T-helper 2 cell treated with Interferon-gamma antibody and Interleukin-4, amounts not matched to agents 5 μg/mL and 100 μg/mL, for 36 hours (primary cell): ENCODE measurements around the gene SLC35B4.
"Not testable (repeated sequence)": the region's sequence is repeated elsewhere in the genome, so short reads cannot be mapped to it uniquely, and the experiment has no call there.

Experiments used
- DNase-seq: peaks from one replicate; pipeline ENCODE4 v3.0.0; 2021; ENCODE audit warnings: low spot score
- H3K27ac Mint-ChIP-seq: one replicate; pipeline ENCODE4 v1.8.0; 2021; ENCODE audit warnings: mild to moderate bottlenecking, mixed read lengths
- H3K27me3 Mint-ChIP-seq: one replicate; pipeline ENCODE4 v1.8.0; 2021; ENCODE audit warnings: low read depth, mixed read lengths
- H3K36me3 Mint-ChIP-seq: one replicate; pipeline ENCODE4 v1.8.0; 2021; ENCODE audit warnings: low read depth, mixed read lengths
- H3K4me1 Mint-ChIP-seq: one replicate; pipeline ENCODE4 v1.8.0; 2021; ENCODE audit warnings: low read depth, mixed read lengths
- H3K4me3 Mint-ChIP-seq: one replicate; pipeline ENCODE4 v1.8.0; 2022; ENCODE audit warnings: mild to moderate bottlenecking, moderate library complexity, mixed read lengths
- H3K9me3 Mint-ChIP-seq: one replicate; pipeline ENCODE4 v1.8.0; 2021; ENCODE audit warnings: mixed read lengths

Gene SLC35B4

DNA sequence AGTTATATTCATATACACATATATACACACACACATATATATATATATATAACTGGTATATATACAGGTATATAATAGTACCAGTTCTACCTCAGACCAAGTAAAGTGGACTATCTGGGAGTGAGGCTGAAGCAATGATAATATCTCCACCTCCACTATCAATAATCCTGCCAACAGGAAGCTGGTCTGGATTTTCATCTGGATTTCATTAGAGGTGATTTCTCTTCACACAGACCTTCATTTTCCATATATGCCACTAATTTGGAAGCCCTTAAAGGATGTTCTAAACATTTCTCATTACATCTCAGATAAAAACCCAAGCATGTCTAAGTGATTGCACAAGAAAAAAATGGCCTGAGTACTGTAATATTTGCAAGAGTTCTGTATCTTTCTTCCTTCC, 1.7 kb upstream of the SLC35B4 start:
- Mint-ChIP-seq H3K36me3 (no peaks in the 10 kb centered on the region), H3K4me3 (no peak overlapping the region), H3K27me3 (peaks cover 12% of the 10 kb centered on the region), H3K4me1 (peaks cover 15% of the 10 kb centered on the region), H3K27ac (no peak overlapping the region), H3K9me3 (no peaks in the 10 kb centered on the region)
- no peak for DNase-seq

DNA sequence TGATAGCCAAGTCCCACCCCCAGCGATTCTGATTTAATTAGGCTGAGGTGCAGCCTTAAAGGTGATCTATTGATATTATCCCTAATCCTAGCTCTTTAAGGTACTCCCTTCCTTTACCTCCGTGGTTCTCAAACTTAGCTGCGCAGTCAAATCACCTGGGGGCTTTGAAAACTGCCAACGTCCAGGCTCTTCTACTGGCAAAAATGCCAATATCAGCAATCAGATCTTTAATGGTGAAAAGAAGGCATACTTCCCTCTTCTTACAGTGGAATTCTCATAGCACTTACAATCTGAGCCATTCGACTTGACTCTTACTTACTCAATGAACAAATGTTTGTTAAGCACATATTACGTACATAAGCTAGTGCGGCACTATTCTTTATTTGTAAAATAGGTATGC, 704 bp upstream of the SLC35B4 start:
- DNase-seq: no peak
- H3K4me1 Mint-ChIP-seq: peaks cover 15% of the 10 kb centered on the region
- peak overlapping the region; percentile 18 for H3K27ac Mint-ChIP-seq
- H3K27me3 Mint-ChIP-seq: peaks cover 4% of the 10 kb centered on the region
- H3K9me3 Mint-ChIP-seq: no peaks in the 10 kb centered on the region
- no peaks in the 10 kb centered on the region for H3K36me3 Mint-ChIP-seq
- H3K4me3 Mint-ChIP-seq: peak overlapping the region; percentile 91

DNA sequence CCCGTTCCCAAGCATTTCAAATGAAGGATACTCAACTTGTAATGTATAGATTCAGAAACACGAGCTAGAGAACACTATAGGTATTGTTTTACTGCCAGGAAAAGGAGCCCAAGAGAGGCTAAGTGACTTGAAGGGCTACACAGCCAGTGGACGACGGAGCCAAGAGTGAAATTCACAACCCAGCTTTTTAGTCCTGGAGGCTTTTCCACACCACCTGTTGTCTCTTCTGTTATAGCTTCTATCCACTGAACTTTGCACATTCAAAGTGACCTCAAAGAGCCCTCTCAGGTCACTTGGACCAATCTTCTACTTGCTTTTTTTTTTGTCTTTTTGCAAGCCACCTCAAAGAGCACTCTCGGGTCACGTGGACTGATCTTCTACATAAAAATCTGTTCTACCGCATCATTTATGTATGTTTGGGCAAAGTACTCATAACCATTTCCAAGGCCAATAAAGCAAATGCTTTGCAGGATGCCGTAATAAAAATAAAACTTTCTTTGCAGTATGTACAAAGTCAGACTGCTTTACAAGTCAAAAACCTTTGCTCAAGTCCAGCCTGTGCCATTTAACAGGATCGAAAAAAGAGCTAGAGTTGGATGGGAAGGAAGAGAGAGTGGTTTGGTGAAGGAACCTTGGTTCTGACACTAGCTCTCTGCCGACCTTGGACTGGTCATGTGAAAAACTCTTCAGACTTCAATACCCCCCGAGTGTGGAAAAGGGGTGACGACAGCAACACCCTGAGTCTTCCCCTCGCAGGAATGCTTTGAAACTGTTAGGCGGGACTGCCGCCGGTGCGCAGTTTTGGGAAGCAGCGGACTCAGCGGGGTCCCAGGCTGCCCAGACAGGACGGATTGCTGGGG, 821 bp downstream of the SLC35B4 start:
- H3K36me3 Mint-ChIP-seq: no peaks in the 10 kb centered on the region
- peak overlapping the region; percentile 91 for H3K4me3 Mint-ChIP-seq
- H3K4me1 Mint-ChIP-seq: peaks cover 15% of the 10 kb centered on the region
- DNase-seq: no peak
- peaks cover 4% of the 10 kb centered on the region for H3K27me3 Mint-ChIP-seq
- H3K9me3 Mint-ChIP-seq: no peaks in the 10 kb centered on the region
- peak overlapping the region; percentile 72 for H3K27ac Mint-ChIP-seq

DNA sequence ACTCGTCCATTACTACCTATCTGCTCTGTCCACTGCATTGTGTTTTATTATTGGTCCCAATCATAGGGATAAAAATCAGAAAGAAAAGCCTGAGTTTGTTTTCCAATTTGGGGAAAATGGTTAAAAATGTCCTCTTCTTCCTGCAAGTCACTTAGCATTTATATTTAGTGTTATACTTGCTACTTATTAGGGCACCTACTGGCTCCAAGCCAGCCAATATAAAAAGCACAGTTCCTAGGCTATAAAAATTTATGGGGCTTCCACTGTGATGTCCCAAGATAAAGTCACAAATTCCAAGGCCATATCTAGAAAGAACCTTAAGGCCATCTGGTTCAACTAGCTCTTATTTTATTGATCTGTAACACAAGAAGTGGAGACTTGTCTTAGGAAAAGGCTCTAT, 3.2 kb downstream of the SLC35B4 start:
- no peak for DNase-seq
- no peaks in the 10 kb centered on the region for H3K27me3 Mint-ChIP-seq
- H3K36me3 Mint-ChIP-seq: no peaks in the 10 kb centered on the region

DNA sequence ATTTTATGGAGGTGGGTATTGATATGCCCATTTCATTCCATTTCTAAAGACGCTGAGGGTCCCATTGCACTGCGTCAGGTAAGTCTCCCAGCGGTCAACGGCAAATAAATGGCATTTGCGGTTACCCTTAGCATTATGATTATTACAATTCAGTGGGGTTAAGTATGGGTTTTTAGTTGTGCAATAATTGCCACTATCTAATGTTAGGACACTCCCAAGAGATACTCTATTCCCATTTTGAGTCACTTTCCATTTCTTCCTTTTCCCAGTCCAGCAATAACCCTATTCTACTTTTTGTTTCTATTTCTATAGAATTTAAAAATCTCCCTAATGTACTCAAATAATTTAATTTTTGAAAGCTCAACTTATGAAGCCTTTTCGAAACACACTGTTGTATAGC, 4.0 kb downstream of the SLC35B4 start:
- Mint-ChIP-seq H3K27ac (no peak overlapping the region), H3K4me1 (peaks cover 16% of the 10 kb centered on the region), H3K9me3 (no peaks in the 10 kb centered on the region), H3K27me3 (no peaks in the 10 kb centered on the region), H3K4me3 (no peak overlapping the region), H3K36me3 (peaks cover 2% of the 10 kb centered on the region)
- no peak for DNase-seq

More for the DNA sequence above, 3.2 kb downstream of the SLC35B4 start:
- Mint-ChIP-seq H3K4me3 (no peak overlapping the region), H3K4me1 (peaks cover 16% of the 10 kb centered on the region), H3K9me3 (no peaks in the 10 kb centered on the region), H3K27ac (no peak overlapping the region)

DNA sequence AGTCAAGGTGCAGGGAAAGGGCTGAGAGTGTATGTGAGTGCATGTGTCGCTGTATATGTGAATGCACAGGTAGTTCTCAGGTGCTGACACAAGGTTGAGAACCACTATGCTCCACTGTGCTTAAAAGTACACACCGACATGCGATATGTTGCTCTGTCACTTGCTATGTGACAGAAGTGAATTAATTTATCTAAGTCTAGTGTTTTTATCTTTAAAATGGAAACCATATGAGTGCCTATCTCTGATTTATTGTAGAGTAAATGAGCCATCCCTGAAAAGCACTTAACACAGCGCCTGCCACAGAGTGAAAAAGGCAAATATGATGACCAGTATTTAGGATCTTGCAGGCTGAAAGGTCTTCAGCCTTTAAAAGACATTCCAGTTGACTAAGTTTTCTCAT, 4.9 kb downstream of the SLC35B4 start:
- Mint-ChIP-seq H3K9me3 (no peaks in the 10 kb centered on the region), H3K27me3 (no peaks in the 10 kb centered on the region), H3K36me3 (peaks cover 2% of the 10 kb centered on the region), H3K27ac (no peak overlapping the region), H3K4me1 (peaks cover 10% of the 10 kb centered on the region), H3K4me3 (no peak overlapping the region)
- no peak for DNase-seq

DNA sequence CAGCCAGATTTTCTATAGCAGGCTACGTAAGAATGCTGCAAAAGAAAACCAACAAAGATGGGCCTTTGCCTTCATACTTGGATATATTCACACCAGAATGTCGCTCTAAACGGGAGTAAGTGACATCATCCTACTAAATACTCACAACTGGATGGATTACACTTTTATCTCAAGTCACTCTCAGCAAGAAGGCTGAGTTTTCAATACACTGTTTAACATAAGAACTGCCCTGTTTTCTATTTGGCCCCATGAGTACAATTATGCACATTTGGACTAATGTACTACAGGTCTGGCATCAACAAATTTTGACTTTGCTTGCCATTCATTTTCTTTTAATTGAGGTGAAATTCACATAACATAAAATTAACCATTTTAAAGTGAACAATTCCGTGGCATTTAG, 8.2 kb downstream of the SLC35B4 start:
- H3K27me3 Mint-ChIP-seq: no peaks in the 10 kb centered on the region
- no peak overlapping the region for H3K4me3 Mint-ChIP-seq
- H3K9me3 Mint-ChIP-seq: no peaks in the 10 kb centered on the region
- no peak overlapping the region for H3K27ac Mint-ChIP-seq
- peaks cover 12% of the 10 kb centered on the region for H3K36me3 Mint-ChIP-seq
- H3K4me1 Mint-ChIP-seq: peaks cover 1% of the 10 kb centered on the region
- no peak for DNase-seq

DNA sequence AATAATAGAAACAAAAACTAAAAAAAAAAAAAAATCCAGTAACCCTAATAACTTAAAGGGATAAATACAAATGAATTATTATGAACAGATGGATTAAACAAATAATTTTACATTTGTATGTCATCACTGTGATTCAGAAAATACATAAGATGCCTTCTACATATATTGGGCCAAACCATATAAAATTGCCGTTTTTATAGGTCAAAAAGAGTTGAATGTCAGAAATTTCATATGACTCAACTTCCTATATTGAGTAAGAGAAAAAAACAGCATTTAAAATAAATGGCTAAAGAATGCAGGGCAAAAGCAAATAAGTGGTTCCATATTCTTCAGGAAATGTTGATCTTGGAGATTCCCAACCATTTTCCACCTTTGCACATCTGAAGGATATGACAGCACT, 9.4 kb downstream of the SLC35B4 start:
- Mint-ChIP-seq H3K27me3 (no peaks in the 10 kb centered on the region), H3K27ac (no peak overlapping the region), H3K9me3 (no peaks in the 10 kb centered on the region), H3K36me3 (peaks cover 12% of the 10 kb centered on the region), H3K4me1 (peaks cover 1% of the 10 kb centered on the region), H3K4me3 (no peak overlapping the region)
- no peak for DNase-seq

DNA sequence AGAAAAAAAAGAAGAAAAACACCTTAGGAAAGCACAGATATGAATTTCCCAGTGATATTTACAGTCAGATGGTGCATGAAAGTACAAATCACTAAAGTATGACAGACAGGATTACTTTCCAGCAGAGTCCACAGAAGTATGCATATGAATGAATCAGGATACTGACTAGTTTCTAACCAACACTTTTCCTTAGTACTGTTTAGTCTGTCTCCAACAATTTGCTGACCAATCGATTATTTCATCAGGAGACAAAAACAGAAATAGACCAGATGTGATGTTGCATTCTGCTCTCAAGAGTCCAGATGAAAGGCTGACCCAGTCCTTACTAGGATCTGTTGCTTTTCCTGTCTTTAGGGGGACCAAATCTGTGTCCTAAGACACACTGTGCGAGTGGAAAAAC, 14.6 kb downstream of the SLC35B4 start:
- no peaks in the 10 kb centered on the region for H3K27me3 Mint-ChIP-seq

DNA sequence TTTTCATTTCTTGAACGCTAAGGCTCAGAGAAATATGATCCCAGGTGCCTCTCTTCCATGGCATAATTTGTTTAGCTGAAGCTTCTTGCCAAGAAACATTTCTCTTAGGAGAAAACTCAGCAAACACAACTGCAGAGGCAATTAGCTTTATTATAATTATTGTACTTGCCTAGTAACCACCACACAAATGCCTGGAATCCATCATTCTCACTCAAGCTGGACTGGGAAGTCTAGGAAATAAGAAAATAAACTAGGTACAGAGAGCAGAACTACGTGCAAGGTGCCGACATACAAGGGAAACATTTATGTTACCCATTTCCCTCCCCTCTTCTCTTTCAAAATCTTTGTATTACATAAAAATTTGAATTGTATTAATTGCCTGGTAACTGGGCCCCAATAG, 15.1 kb downstream of the SLC35B4 start:
- no peak for DNase-seq
- peaks cover 20% of the 10 kb centered on the region for H3K36me3 Mint-ChIP-seq
- H3K4me1 Mint-ChIP-seq: no peaks in the 10 kb centered on the region
- H3K9me3 Mint-ChIP-seq: no peaks in the 10 kb centered on the region
- H3K4me3 Mint-ChIP-seq: no peak overlapping the region
- no peaks in the 10 kb centered on the region for H3K27me3 Mint-ChIP-seq
- H3K27ac Mint-ChIP-seq: no peak overlapping the region

More for the DNA sequence above, 14.6 kb downstream of the SLC35B4 start:
- Mint-ChIP-seq H3K4me3 (no peak overlapping the region), H3K9me3 (no peaks in the 10 kb centered on the region), H3K27ac (no peak overlapping the region), H3K4me1 (no peaks in the 10 kb centered on the region), H3K36me3 (peaks cover 21% of the 10 kb centered on the region)
- DNase-seq: no peak

DNA sequence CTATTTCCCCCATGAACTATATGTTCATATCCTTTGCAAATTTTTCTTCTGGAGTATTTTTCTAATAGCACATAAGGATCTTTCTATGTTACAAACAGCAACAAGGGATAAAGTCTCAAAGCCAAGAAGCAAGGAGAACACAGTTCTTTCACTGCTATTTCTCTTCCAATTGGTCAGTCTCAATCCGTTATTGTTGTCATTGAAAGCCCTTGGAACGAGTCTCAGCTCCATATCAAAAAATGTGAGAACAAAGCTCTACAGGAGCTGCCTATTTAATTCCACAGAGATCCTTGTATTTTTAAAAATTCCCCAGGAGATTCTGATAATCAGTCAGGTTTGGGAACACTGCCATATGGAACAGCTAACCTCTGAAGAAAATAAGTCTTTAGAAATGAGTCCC, 15.7 kb downstream of the SLC35B4 start:
- H3K4me3 Mint-ChIP-seq: no peak overlapping the region
- no peaks in the 10 kb centered on the region for H3K27me3 Mint-ChIP-seq
- no peaks in the 10 kb centered on the region for H3K4me1 Mint-ChIP-seq
- no peaks in the 10 kb centered on the region for H3K9me3 Mint-ChIP-seq
- no peak for DNase-seq
- H3K27ac Mint-ChIP-seq: no peak overlapping the region
- peaks cover 21% of the 10 kb centered on the region for H3K36me3 Mint-ChIP-seq

DNA sequence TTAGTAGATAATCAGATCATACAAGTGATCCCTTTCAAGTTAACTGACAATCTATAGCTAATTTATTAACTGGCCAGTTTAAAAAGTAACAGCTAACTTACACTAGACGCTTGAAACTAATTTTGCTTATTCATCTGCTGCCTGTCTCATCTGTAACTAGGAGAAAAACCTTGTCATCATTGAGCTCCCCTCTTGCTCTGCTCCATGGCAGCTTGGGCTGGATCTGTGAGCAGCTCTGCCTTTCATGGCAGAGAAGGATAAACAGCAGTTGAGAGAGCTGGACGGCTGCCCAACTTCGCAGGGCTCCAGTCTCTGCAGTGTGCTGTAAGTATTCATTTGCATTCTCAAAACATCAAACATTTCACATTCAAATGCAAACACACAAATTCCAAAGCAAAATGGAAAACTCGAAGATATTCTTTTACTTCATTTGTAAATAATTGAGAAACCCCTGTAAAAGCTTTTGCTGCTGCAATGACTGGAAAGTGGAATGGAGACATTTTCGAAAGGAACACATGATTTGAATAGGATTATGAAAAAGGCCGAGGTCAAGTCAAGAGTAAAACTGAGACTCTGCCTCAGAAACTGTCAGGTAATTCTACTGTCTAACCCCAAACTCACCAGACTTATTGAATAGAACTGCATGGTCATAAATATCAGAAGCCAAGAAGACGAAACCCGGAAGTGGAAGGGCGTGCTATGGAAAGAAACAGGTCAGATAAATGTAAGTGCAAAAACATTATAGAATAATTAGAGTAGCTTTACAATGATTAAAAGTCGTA, 17.6 kb downstream of the SLC35B4 start:
- Mint-ChIP-seq H3K27ac (no peak overlapping the region), H3K36me3 (peaks cover 22% of the 10 kb centered on the region), H3K27me3 (no peaks in the 10 kb centered on the region), H3K9me3 (no peaks in the 10 kb centered on the region), H3K4me1 (no peaks in the 10 kb centered on the region), H3K4me3 (no peak overlapping the region)
- DNase-seq: no peak

DNA sequence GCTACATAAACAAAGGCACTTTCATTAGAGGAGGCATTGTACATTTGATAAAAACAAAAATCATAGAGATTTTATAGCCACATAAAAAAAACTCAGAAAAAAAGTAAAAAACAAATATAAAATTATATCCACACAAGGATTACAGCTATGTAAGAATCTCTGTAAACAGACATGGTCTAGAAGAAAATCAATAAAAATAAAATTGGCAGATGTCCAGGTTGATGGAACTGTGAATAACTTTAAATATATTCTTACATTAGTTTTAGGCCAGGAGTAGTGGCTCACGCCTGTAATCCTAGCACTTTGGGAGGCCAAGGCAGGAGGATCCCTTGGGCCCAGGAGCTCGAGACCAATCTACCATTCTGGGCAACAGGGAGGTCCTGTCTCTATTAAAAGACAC, 19.2 kb downstream of the SLC35B4 start:
- Mint-ChIP-seq H3K36me3 (peaks cover 23% of the 10 kb centered on the region), H3K27ac (no peak overlapping the region), H3K27me3 (no peaks in the 10 kb centered on the region), H3K9me3 (no peaks in the 10 kb centered on the region), H3K4me3 (no peak overlapping the region), H3K4me1 (no peaks in the 10 kb centered on the region)
- no peak for DNase-seq

DNA sequence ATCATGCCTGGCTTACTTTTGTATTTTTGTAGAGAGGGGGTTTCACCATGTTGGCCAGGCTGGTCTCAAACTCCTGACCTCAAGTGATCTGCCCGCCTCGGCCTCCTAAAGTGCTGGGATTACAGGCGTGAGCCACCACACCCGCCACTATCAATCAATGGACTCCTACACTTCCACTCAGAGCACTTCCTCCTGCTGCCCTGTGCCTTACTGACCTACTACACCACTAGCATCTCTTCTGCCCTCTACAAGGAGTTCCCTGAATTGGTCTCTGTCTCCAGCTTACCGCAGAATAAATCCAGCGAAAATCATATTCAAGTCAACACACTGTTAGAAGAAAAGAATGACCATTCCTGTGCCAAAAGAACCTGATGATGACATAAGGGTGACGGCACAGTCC, 20.7 kb downstream of the SLC35B4 start:
- not testable (repeated sequence) for H3K27me3 Mint-ChIP-seq, H3K4me1 Mint-ChIP-seq, DNase-seq, H3K4me3 Mint-ChIP-seq, H3K9me3 Mint-ChIP-seq, H3K27ac Mint-ChIP-seq
- peaks cover 19% of the 10 kb centered on the region for H3K36me3 Mint-ChIP-seq
